IMR-90 (cell line): Measurements from ENCODE around the gene CDH23.

Experiments used
- BHLHE40 ChIP-seq: fragments of 150-350 bp; IDR thresholded peaks from 2 replicates; pipeline ENCODE4 v1.6.1; 2016; ENCODE audit warnings: mild to moderate bottlenecking, low read depth, low read length
- CEBPB ChIP-seq: IDR thresholded peaks from 2 replicates; pipeline ENCODE4 v1.6.1; 2012; ENCODE audit warnings: low read depth, low read length, improper control_type of control experiment
- MXI1 ChIP-seq: IDR thresholded peaks from 2 replicates; pipeline ENCODE4 v1.6.1; 2012; ENCODE audit warnings: low read depth, mild to moderate bottlenecking, low read length, moderate library complexity, borderline replicate concordance
- NFE2L2 ChIP-seq: fragments of 150-350 bp; IDR thresholded peaks from 2 replicates; pipeline ENCODE4 v1.6.1; 2016; ENCODE audit warnings: low read depth, mild to moderate bottlenecking, low read length
- POLR2A ChIP-seq: IDR thresholded peaks from 2 replicates; pipeline ENCODE4 v1.6.1; 2012; ENCODE audit warnings: mild to moderate bottlenecking, low read depth, low read length
- RAD21 ChIP-seq: IDR thresholded peaks from 2 replicates; pipeline ENCODE4 v1.6.1; 2012; ENCODE audit warnings: low read length, improper control_type of control experiment
- RCOR1 ChIP-seq: IDR thresholded peaks from 2 replicates; pipeline ENCODE4 v1.6.1; 2012; ENCODE audit warnings: mild to moderate bottlenecking, low read length, improper control_type of control experiment; ENCODE audit not compliant: insufficient replicate concordance
- RFX5 ChIP-seq: IDR thresholded peaks from 2 replicates; pipeline ENCODE4 v1.8.0; 2012; ENCODE audit warnings: low read depth, mild to moderate bottlenecking, low read length, moderate library complexity
- SMC3 ChIP-seq: fragments of 150-350 bp; IDR thresholded peaks from 2 replicates; pipeline ENCODE4 v1.6.1; 2016; ENCODE audit warnings: low read depth, mild to moderate bottlenecking, antibody characterized with exemption, low read length, moderate library complexity
- TF ChIP-seq, protein P1 (sequence below): conservative IDR thresholded peaks from 2 replicates; pipeline ENCODE4 v1.5.1; 2012; ENCODE audit warnings: mild to moderate bottlenecking, low read depth, low read length, improper control_type of control experiment
- TF ChIP-seq, protein P2 (sequence below): fragments of 150-350 bp; IDR thresholded peaks from 2 replicates; pipeline ENCODE4 v1.6.1; 2017; ENCODE audit warnings: mild to moderate bottlenecking, antibody characterized with exemption, low read length, low read depth

DNA sequence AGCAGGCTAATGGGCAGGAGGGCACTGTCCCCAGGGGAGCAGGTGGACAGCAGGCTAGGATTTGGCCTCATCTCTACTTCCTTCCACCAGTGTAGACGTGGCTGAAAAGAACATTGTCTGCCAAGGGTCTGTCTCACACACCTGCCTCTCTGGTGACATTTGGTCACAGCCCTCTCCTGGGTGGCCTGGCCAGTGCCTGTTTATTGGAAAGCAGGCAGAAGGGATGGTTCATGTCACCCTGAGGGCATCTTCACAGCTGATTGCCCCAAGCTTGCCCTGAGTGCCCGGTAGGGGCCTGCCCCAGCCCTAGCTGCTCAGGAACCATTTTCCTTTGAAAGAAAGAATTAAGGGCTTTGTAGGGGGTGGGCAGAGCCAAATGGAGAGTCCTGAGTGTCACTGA is 184.2 kb downstream of the CDH23 start:
- TF ChIP-seq, protein P1, sequence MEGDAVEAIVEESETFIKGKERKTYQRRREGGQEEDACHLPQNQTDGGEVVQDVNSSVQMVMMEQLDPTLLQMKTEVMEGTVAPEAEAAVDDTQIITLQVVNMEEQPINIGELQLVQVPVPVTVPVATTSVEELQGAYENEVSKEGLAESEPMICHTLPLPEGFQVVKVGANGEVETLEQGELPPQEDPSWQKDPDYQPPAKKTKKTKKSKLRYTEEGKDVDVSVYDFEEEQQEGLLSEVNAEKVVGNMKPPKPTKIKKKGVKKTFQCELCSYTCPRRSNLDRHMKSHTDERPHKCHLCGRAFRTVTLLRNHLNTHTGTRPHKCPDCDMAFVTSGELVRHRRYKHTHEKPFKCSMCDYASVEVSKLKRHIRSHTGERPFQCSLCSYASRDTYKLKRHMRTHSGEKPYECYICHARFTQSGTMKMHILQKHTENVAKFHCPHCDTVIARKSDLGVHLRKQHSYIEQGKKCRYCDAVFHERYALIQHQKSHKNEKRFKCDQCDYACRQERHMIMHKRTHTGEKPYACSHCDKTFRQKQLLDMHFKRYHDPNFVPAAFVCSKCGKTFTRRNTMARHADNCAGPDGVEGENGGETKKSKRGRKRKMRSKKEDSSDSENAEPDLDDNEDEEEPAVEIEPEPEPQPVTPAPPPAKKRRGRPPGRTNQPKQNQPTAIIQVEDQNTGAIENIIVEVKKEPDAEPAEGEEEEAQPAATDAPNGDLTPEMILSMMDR = no peak
- no peak for TF ChIP-seq POLR2A
- TF ChIP-seq CEBPB = no peak
- TF ChIP-seq MXI1 = no peak
- TF ChIP-seq RCOR1 = no peak
- TF ChIP-seq, protein P2, sequence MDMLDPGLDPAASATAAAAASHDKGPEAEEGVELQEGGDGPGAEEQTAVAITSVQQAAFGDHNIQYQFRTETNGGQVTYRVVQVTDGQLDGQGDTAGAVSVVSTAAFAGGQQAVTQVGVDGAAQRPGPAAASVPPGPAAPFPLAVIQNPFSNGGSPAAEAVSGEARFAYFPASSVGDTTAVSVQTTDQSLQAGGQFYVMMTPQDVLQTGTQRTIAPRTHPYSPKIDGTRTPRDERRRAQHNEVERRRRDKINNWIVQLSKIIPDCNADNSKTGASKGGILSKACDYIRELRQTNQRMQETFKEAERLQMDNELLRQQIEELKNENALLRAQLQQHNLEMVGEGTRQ = no peak
- no peak for TF ChIP-seq BHLHE40
- no peak for TF ChIP-seq SMC3
- no peak for TF ChIP-seq NFE2L2
- no peak for TF ChIP-seq RFX5
- TF ChIP-seq RAD21 = no peak
